Choroid plexus epithelial cell (primary cell): ENCODE measurements around the gene PARD6G.

ENCODE experiments used
- DNase-seq: peaks from one replicate; pipeline ENCODE4 v3.0.0-alpha.2; 2010; ENCODE audit warnings: low read depth
- H3K4me3 ChIP-seq: 2 replicates; pipeline ENCODE4 v1.5.1; 2011; ENCODE audit warnings: low read depth, mild to moderate bottlenecking, control low read depth, low read length, moderate library complexity
- TF ChIP-seq, protein P1 (sequence below): conservative IDR thresholded peaks from 2 replicates; pipeline ENCODE4 v1.5.1; 2011; ENCODE audit warnings: low read depth, mild to moderate bottlenecking, control low read depth, inconsistent platforms, low read length, moderate library complexity

PARD6G gene

DNA sequence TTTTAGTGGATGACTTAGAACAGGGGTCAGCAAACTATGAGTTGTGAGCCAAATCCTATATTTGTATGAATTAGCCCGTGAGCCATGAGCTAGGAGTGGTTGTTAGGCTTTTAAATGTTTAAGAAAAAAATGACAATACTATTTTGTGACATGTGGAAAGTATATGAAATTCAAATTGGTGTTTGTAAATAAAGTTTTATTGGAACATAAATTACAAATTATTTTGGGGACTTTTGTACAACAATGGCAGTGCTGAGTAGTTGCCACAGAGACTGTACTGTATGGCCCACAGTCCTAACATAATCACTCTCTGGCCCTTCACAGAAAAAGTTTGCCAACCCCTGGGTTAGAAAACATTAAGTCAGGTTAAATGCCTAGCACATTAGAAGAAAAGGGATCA lies 112.2 kb downstream of the PARD6G start:
- TF ChIP-seq, protein P1, sequence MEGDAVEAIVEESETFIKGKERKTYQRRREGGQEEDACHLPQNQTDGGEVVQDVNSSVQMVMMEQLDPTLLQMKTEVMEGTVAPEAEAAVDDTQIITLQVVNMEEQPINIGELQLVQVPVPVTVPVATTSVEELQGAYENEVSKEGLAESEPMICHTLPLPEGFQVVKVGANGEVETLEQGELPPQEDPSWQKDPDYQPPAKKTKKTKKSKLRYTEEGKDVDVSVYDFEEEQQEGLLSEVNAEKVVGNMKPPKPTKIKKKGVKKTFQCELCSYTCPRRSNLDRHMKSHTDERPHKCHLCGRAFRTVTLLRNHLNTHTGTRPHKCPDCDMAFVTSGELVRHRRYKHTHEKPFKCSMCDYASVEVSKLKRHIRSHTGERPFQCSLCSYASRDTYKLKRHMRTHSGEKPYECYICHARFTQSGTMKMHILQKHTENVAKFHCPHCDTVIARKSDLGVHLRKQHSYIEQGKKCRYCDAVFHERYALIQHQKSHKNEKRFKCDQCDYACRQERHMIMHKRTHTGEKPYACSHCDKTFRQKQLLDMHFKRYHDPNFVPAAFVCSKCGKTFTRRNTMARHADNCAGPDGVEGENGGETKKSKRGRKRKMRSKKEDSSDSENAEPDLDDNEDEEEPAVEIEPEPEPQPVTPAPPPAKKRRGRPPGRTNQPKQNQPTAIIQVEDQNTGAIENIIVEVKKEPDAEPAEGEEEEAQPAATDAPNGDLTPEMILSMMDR = no peak
- DNase-seq = no peak

GRCh38 chr18:80133124-80133523 lies 114.2 kb downstream of the PARD6G start:
- DNase-seq = no peak
- no peak overlapping the region for H3K4me3 ChIP-seq
- TF ChIP-seq, protein P1 = no peak

More for the DNA sequence above, 112.2 kb downstream of the PARD6G start:
- H3K4me3 ChIP-seq = no peak overlapping the region

GRCh38 chr18:80132180-80132812 lies 115.0 kb downstream of the PARD6G start:
- no peak for DNase-seq
- TF ChIP-seq, protein P1 = no peak
- H3K4me3 ChIP-seq = no peak overlapping the region

GRCh38 chr18:80130555-80130954 lies 116.8 kb downstream of the PARD6G start:
- TF ChIP-seq, protein P1 = no peak
- no peak for DNase-seq
- no peak overlapping the region for H3K4me3 ChIP-seq

GRCh38 chr18:80129672-80130367 lies 117.5 kb downstream of the PARD6G start:
- TF ChIP-seq, protein P1 = no peak
- no peak overlapping the region for H3K4me3 ChIP-seq
- no peak for DNase-seq

- no peak for DNase-seq
- TF ChIP-seq, protein P1 = no peak
- H3K4me3 ChIP-seq = no peak overlapping the region
These were observed 119.7 kb downstream of the PARD6G start for GRCh38 chr18:80127635-80128034.

- DNase-seq = no peak
- TF ChIP-seq, protein P1 = no peak
- no peak overlapping the region for H3K4me3 ChIP-seq
These were observed 120.5 kb downstream of the PARD6G start for GRCh38 chr18:80126797-80127196.
